DOHH2 (cell line): ENCODE data around the gene MDP1.

Experiments used
- EZH2phosphoT487 ChIP-seq: fragments of 200-600 bp; sonication (generic); IDR thresholded peaks from 2 replicates; pipeline ENCODE4 v1.6.1; 2017; ENCODE audit warnings: borderline replicate concordance, mild to moderate bottlenecking, antibody characterized with exemption, low read length, moderate library complexity, mixed read lengths
- TF ChIP-seq, protein P1 (sequence below): fragments of 200-600 bp; sonication (generic); IDR thresholded peaks from one replicate; pipeline ENCODE4 v1.5.1; 2014; ENCODE audit warnings: antibody characterized with exemption, mild to moderate bottlenecking, low read depth, low read length; ENCODE audit not compliant: poor library complexity, severe bottlenecking

GRCh38 chr14:24189460-24189859 is 26.4 kb downstream of the MDP1 start:
- TF ChIP-seq, protein P1, sequence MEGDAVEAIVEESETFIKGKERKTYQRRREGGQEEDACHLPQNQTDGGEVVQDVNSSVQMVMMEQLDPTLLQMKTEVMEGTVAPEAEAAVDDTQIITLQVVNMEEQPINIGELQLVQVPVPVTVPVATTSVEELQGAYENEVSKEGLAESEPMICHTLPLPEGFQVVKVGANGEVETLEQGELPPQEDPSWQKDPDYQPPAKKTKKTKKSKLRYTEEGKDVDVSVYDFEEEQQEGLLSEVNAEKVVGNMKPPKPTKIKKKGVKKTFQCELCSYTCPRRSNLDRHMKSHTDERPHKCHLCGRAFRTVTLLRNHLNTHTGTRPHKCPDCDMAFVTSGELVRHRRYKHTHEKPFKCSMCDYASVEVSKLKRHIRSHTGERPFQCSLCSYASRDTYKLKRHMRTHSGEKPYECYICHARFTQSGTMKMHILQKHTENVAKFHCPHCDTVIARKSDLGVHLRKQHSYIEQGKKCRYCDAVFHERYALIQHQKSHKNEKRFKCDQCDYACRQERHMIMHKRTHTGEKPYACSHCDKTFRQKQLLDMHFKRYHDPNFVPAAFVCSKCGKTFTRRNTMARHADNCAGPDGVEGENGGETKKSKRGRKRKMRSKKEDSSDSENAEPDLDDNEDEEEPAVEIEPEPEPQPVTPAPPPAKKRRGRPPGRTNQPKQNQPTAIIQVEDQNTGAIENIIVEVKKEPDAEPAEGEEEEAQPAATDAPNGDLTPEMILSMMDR = no peak
- TF ChIP-seq EZH2phosphoT487 = no peak
